GM12892 (cell line): ENCODE results near the gene CBFA2T3.

Experiments
- POLR2A ChIP-seq: IDR thresholded peaks from 2 replicates; pipeline ENCODE4 v1.6.1; 2011; ENCODE audit warnings: low read depth, low read length, control low read depth
- POLR2AphosphoS5 ChIP-seq: IDR thresholded peaks from 2 replicates; pipeline ENCODE4 v1.6.1; 2011; ENCODE audit warnings: low read depth, low read length, control low read depth

DNA sequence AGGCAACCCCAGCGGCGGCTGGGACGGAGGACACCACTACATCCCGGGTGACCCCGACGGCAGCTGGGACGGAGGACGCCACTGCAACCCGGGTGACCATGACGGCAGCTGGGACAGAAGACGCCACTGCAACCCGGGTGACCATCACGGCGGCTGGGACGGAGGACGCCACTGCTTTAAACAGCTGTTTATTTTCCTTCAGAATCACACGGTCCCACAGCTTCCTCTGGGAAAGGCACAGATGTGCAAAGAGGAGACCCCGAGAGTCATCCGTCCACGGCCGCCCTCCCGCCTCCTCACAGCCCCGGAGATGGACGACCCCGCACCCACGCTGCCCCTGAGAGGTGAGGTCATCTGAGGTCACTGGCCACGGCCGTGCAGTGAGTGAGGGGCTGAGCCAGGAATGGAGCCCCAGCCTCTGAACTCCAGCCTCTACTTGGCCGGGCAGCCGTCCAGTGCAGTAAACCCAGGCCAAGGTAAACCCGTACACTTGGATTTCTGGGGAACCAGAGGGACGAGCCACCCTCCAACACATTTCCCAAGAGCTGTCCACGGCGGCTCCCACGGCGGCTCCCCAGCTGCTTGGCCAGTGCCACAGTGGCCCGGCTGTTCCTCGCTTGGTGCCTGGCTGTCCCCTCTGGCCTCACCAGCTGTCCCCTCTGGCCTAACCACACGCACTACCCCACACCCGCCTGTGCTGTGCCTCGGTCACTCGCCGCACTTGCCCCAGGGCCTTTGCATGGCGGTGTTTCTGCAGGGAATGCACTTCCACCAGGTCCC is 67.4 kb downstream of the CBFA2T3 start:
- TF ChIP-seq POLR2A (no peak), POLR2AphosphoS5 (no peak)
